Activated T-helper 2 cell treated with anti-CD3 and anti-CD28 coated beads, Interferon-gamma antibody, Interleukin-2, Interleukin-4, amounts not matched to agents 10 μg/mL and 5 μg/mL and 100 μg/mL, durations not matched to agents 14 hours and 24 hours and 36 hours (primary cell): ENCODE measurements around the gene SLC9C1. TPM values are rescaled to one million over a fixed set of nuclear protein-coding genes. Genes with fewer than 3 reads are reported as not detected.

Experiments used
- DNase-seq: peaks from one replicate; pipeline ENCODE4 v3.0.0; 2021; ENCODE audit warnings: low spot score
- H3K27ac Mint-ChIP-seq: one replicate; pipeline ENCODE4 v1.8.0; 2021; ENCODE audit warnings: mixed read lengths
- H3K27me3 Mint-ChIP-seq: one replicate; pipeline ENCODE4 v1.8.0; 2021; ENCODE audit warnings: low read depth, mixed read lengths
- H3K36me3 Mint-ChIP-seq: one replicate; pipeline ENCODE4 v1.8.0; 2021; ENCODE audit warnings: low read depth, mixed read lengths
- H3K4me1 Mint-ChIP-seq: one replicate; pipeline ENCODE4 v1.8.0; 2021; ENCODE audit warnings: low read depth, mixed read lengths
- H3K4me3 Mint-ChIP-seq: one replicate; pipeline ENCODE4 v1.8.0; 2021; ENCODE audit warnings: low read depth, mild to moderate bottlenecking, moderate library complexity, mixed read lengths
- H3K9me3 Mint-ChIP-seq: one replicate; pipeline ENCODE4 v1.8.0; 2021; ENCODE audit warnings: mixed read lengths
- intact Hi-C: fragments of 100-400 bp; cut with micrococcal nuclease; formaldehyde crosslinking; loops from one replicate; pipeline ENCODE4 v1.15.1; 2023
- total RNA-seq: library from RNA; stranded (reverse); gene quantifications from 2 replicates; pipeline ENCODE4 v1.2.3, GENCODE V29; 2022

Gene SLC9C1
- total RNA-seq, 1 donor from 2014 or later, result not detected

GRCh38 chr3:112122870-112123269, 171.1 kb downstream of the SLC9C1 start:
- Mint-ChIP-seq H3K27me3 (no peaks in the 10 kb centered on the region), H3K4me3 (no peak overlapping the region), H3K4me1 (peaks cover 35% of the 10 kb centered on the region), H3K27ac (no peak overlapping the region), H3K36me3 (peaks cover 30% of the 10 kb centered on the region), H3K9me3 (no peaks in the 10 kb centered on the region)
- intact Hi-C loops, result no loop called here
- no peak for DNase-seq

GRCh38 chr3:112121577-112122547, 172.2 kb downstream of the SLC9C1 start:
- Mint-ChIP-seq H3K27ac (no peak overlapping the region), H3K4me3 (no peak overlapping the region), H3K4me1 (peaks cover 28% of the 10 kb centered on the region), H3K36me3 (peaks cover 39% of the 10 kb centered on the region), H3K27me3 (no peaks in the 10 kb centered on the region), H3K9me3 (no peaks in the 10 kb centered on the region)
- no peak for DNase-seq
- intact Hi-C loops, result no loop called here

GRCh38 chr3:112119962-112120836, 173.8 kb downstream of the SLC9C1 start:
- Mint-ChIP-seq H3K4me1 (peaks cover 19% of the 10 kb centered on the region), H3K27me3 (no peaks in the 10 kb centered on the region), H3K27ac (no peak overlapping the region), H3K9me3 (no peaks in the 10 kb centered on the region), H3K4me3 (no peak overlapping the region), H3K36me3 (peaks cover 39% of the 10 kb centered on the region)
- intact Hi-C loops, result no loop called here
- DNase-seq, result no peak

- Mint-ChIP-seq H3K27ac (no peak overlapping the region), H3K4me1 (peaks cover 24% of the 10 kb centered on the region)
Measured at GRCh38 chr3:112117841-112118571, 176.0 kb downstream of the SLC9C1 start.

GRCh38 chr3:112117415-112117814, 176.6 kb downstream of the SLC9C1 start:
- intact Hi-C loops, result no loop called here
- peaks cover 31% of the 10 kb centered on the region for H3K36me3 Mint-ChIP-seq
- no peak overlapping the region for H3K4me3 Mint-ChIP-seq
- no peaks in the 10 kb centered on the region for H3K27me3 Mint-ChIP-seq
- peaks cover 26% of the 10 kb centered on the region for H3K4me1 Mint-ChIP-seq
- DNase-seq, result no peak
- no peaks in the 10 kb centered on the region for H3K9me3 Mint-ChIP-seq
- no peak overlapping the region for H3K27ac Mint-ChIP-seq

More at GRCh38 chr3:112117841-112118571, 176.0 kb downstream of the SLC9C1 start:
- no peak overlapping the region for H3K4me3 Mint-ChIP-seq
- no peaks in the 10 kb centered on the region for H3K27me3 Mint-ChIP-seq
- DNase-seq, result no peak
- H3K36me3 Mint-ChIP-seq, result peaks cover 36% of the 10 kb centered on the region
- H3K9me3 Mint-ChIP-seq, result no peaks in the 10 kb centered on the region
- intact Hi-C loops, result no loop called here

DNA sequence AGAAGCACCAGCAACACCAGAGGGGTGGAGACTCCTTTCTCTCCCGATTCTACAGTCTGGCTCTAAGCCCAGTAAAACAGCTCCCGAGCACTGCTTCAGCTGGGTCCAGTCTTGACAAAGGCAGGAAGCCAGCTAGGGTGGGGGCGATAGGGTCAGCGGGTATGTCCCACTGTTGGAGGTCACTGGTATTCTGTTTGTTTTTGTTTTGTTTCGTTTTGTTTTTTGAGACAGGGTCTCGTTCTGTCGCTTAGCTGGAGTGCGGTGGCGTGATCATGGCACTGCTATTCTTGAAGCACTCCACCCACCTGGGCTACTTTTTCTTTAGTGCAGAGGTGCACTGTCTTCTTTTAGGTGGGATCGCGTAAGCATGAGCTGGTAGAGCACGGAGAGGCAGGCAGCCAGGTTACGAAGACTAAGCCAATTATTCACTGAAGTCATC, 177.2 kb downstream of the SLC9C1 start:
- Mint-ChIP-seq H3K27me3 (no peaks in the 10 kb centered on the region), H3K27ac (no peak overlapping the region), H3K4me3 (no peak overlapping the region), H3K9me3 (no peaks in the 10 kb centered on the region), H3K4me1 (peaks cover 28% of the 10 kb centered on the region), H3K36me3 (peaks cover 31% of the 10 kb centered on the region)
- no peak for DNase-seq
- intact Hi-C loops, result no loop called here

- Mint-ChIP-seq H3K4me3 (no peak overlapping the region), H3K9me3 (no peaks in the 10 kb centered on the region), H3K27ac (no peak overlapping the region), H3K27me3 (no peaks in the 10 kb centered on the region), H3K36me3 (peaks cover 31% of the 10 kb centered on the region), H3K4me1 (peaks cover 26% of the 10 kb centered on the region)
- DNase-seq, result no peak
- intact Hi-C loops, result no loop called here
Measured at GRCh38 chr3:112115806-112116383, 178.1 kb downstream of the SLC9C1 start.

DNA sequence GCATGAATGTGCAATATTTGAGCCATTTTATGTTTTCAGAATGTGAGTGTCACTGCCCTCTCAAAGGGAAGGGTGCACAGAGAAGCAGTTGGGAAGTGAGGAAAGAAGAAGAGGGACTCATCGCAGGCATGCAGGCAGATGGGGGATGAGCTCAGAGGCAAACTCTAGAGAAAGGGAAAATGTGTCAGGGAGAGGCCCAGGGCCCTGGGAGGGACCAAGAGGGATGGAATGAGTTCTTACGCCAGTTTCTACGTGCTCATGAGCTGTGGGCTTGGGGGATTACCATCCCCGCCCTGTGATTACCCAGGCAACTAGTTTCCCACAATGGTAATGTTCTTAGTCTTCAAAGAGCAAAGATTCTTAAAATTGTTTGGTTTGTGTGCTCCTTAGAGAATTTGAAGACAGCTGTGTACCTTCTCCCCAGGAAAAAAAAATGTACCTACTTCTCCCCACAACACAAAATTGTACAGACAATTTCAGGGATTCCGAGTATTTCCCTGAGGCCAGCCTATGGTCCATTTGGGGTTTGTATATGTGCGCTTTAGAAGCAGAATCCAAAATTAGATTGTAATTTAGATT, 178.8 kb downstream of the SLC9C1 start:
- Mint-ChIP-seq H3K27ac (no peak overlapping the region), H3K36me3 (peaks cover 36% of the 10 kb centered on the region), H3K9me3 (no peaks in the 10 kb centered on the region), H3K4me1 (peaks cover 22% of the 10 kb centered on the region), H3K4me3 (no peak overlapping the region), H3K27me3 (no peaks in the 10 kb centered on the region)
- no peak for DNase-seq
- intact Hi-C loops, result no loop called here

GRCh38 chr3:112114576-112115160, 179.3 kb downstream of the SLC9C1 start:
- Mint-ChIP-seq H3K27me3 (no peaks in the 10 kb centered on the region), H3K4me1 (peaks cover 16% of the 10 kb centered on the region), H3K36me3 (peaks cover 38% of the 10 kb centered on the region), H3K9me3 (no peaks in the 10 kb centered on the region), H3K27ac (no peak overlapping the region), H3K4me3 (no peak overlapping the region)
- no peak for DNase-seq
- intact Hi-C loops, result loop anchor here (5.0 kb wide), 2 partner anchors 178 to 403 kb away; partner anchors contain the start of gene SLC9C1

DNA sequence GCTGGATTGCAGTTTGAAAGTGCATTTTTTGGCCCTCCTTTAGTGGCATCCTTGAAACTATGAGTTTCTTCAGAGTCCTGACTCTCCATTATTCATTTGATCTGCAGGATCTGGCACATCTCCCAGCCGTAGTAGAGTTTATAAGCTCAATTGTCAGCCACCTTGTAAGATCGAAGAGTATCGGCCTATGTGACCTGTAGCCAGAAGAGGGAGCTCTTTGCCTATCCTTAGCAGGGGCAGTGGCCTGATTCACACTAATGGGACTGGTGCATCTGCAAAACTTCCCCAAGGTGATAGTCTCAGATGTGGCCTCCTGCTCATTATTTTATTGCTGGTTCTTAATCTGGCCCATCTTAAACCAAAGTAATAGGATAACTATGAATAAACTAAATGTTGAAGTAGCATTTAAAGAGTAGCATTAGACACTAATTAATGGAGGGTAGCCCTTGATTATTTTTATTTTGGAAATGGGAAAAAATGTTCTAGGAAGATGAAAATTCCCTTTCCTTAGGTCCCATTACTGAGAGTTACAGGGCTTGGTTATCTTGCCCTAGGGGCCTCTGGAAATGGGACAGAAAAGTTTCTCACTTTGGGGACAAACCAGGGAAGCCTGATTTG, 182.1 kb downstream of the SLC9C1 start:
- H3K36me3 Mint-ChIP-seq, result peaks cover 23% of the 10 kb centered on the region
- intact Hi-C loops, result loop anchor here (2.0 to 5.0 kb wide), 3 partner anchors 180 to 405 kb away; partner anchors contain the start of gene SLC9C1
- no peak overlapping the region for H3K27ac Mint-ChIP-seq

DNA sequence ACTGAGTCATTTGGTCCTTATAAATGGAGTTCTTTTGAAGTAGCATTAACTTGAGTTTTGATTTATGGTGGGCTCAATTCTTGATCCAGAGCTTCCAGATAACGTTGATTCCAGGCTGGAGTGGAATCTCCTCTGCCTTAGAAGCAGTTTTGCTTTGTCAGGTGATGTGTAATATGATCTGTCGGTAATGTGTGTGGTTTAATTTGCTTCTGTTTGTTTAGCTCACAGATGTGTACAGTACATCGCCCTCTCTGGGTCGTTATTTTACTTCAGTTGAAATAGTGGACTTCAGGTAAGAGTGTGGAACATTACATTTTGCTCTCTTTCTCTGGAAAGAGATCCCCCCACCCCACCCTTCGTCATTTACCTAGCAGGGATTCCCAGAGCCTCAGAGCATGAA, 184.7 kb downstream of the SLC9C1 start:
- H3K27ac Mint-ChIP-seq, result no peak overlapping the region
- H3K4me1 Mint-ChIP-seq, result peaks cover 9% of the 10 kb centered on the region
- no peaks in the 10 kb centered on the region for H3K27me3 Mint-ChIP-seq
- H3K36me3 Mint-ChIP-seq, result peaks cover 20% of the 10 kb centered on the region
- no peak overlapping the region for H3K4me3 Mint-ChIP-seq
- no peak for DNase-seq
- H3K9me3 Mint-ChIP-seq, result no peaks in the 10 kb centered on the region
- intact Hi-C loops, result no loop called here

More for the DNA sequence above, 182.1 kb downstream of the SLC9C1 start:
- Mint-ChIP-seq H3K4me3 (no peak overlapping the region), H3K4me1 (peaks cover 10% of the 10 kb centered on the region), H3K9me3 (no peaks in the 10 kb centered on the region), H3K27me3 (no peaks in the 10 kb centered on the region)
- DNase-seq, result peak; percentile 53
